ENCODE results near the gene SMAD4.
"Not testable (repeated sequence)": the region's sequence is repeated elsewhere in the genome, so short reads cannot be mapped to it uniquely, and the experiment has no call there.

Gene SMAD4

GRCh38 chr18:51119976-51120375 lies 90.0 kb downstream of the SMAD4 start:
- H3K4me3 ChIP-seq (ENCODE audit: low read depth, low read length); in situ Hi-C loops (cut with HindIII; ENCODE audit: low sequenced_read_pairs); DNase-seq (ENCODE audit: low read depth, low spot score): not testable (repeated sequence)

GRCh38 chr18:51120809-51121596 lies 91.0 kb downstream of the SMAD4 start:
- TF ChIP-seq, protein P1, sequence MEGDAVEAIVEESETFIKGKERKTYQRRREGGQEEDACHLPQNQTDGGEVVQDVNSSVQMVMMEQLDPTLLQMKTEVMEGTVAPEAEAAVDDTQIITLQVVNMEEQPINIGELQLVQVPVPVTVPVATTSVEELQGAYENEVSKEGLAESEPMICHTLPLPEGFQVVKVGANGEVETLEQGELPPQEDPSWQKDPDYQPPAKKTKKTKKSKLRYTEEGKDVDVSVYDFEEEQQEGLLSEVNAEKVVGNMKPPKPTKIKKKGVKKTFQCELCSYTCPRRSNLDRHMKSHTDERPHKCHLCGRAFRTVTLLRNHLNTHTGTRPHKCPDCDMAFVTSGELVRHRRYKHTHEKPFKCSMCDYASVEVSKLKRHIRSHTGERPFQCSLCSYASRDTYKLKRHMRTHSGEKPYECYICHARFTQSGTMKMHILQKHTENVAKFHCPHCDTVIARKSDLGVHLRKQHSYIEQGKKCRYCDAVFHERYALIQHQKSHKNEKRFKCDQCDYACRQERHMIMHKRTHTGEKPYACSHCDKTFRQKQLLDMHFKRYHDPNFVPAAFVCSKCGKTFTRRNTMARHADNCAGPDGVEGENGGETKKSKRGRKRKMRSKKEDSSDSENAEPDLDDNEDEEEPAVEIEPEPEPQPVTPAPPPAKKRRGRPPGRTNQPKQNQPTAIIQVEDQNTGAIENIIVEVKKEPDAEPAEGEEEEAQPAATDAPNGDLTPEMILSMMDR (IDR thresholded peaks at IDR 0.05; ENCODE audit: low read depth, low read length): no peak
- no peak overlapping the region for H3K4me3 ChIP-seq (ENCODE audit: low read depth, low read length)
- in situ Hi-C loops (cut with HindIII; ENCODE audit: low sequenced_read_pairs): no loop called here
- no peak for DNase-seq (ENCODE audit: low read depth, low spot score)

DNA sequence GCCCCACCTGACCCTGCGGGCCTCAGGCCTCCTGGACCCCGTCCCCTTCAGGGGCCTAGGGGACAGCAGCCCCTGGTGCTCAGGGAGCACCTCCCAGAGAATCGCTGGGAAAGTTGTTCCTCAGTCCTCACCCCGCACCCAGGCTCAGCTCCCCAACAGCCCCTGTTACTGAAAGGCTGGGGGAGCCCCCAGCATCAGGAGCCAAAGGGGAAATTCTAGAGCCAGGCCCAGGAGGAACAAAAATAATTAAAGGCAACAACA lies 91.5 kb downstream of the SMAD4 start:
- no peak for DNase-seq (ENCODE audit: low read depth, low spot score)
- TF ChIP-seq, protein P1 (IDR thresholded peaks at IDR 0.05; ENCODE audit: low read depth, low read length): no peak
- H3K4me3 ChIP-seq (ENCODE audit: low read depth, low read length): no peak overlapping the region
- in situ Hi-C loops (cut with HindIII; ENCODE audit: low sequenced_read_pairs): no loop called here

DNA sequence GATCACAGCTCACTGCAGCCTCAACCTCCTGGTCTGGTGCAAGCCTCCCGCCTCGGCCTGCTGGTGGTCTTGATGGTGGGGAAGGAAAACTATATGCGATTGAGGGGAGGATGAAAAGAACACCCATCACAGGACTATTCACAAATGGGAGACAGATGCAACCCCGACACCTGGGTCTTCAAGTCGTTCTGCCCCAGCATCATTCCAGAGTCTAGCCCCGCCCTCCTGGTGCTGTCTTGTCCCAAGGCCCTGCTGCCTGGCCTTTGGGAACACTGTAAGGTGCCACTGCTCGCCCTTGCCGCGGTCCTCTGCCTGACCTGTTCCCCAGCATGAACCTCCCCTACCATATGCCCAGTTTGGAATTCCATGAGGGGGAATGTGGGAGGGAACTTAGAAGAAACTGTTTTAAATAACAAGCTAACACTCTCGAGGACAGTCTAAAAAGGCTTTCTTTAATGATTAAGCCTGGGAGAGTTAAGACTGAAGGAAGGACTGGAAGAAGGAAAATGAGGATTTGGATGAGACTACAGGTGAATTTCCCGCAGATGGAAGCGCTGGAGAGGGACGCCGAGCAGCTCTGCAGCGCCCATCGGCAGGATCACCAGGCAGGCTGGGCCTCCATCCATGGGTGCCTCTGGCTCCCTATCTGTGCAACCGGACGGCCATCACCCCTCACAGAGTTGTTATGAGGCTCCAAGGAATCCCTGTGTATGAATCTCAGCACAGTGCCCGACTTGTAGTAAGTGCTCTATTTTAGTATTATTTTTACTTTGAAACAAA lies 92.4 kb downstream of the SMAD4 start:
- TF ChIP-seq, protein P1 (IDR thresholded peaks at IDR 0.05; ENCODE audit: low read depth, low read length): no peak
- no peak overlapping the region for H3K4me3 ChIP-seq (ENCODE audit: low read depth, low read length)
- no peak for DNase-seq (ENCODE audit: low read depth, low spot score)
- in situ Hi-C loops (cut with HindIII; ENCODE audit: low sequenced_read_pairs): no loop called here

GRCh38 chr18:51123046-51123395 lies 93.0 kb downstream of the SMAD4 start:
- TF ChIP-seq, protein P1 (IDR thresholded peaks at IDR 0.05; ENCODE audit: low read depth, low read length): no peak
- in situ Hi-C loops (cut with HindIII; ENCODE audit: low sequenced_read_pairs): no loop called here
- H3K4me3 ChIP-seq (ENCODE audit: low read depth, low read length): no peak overlapping the region
- DNase-seq (ENCODE audit: low read depth, low spot score): no peak

DNA sequence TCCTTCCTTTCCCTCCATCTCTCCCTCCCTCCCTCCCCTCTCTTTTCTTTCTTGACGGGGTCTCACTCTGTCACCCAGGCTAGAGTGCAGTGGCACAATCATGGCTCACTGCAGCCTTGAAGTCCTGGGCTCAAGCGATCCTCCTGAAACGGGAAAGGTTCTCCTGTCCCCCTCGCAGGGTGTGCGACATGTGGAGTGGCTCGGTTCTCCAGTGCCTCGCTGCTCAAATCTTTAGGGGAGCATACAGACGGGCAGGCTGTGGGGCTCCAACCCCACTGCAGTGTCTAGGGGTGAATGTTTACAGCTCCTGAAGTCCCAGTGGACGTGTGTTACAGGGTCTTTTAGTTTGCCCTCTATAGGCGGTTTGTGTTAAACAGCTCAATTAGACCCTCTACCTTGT lies 93.5 kb downstream of the SMAD4 start:
- no peak for DNase-seq (ENCODE audit: low read depth, low spot score)
- no peak overlapping the region for H3K4me3 ChIP-seq (ENCODE audit: low read depth, low read length)
- in situ Hi-C loops (cut with HindIII; ENCODE audit: low sequenced_read_pairs): no loop called here
- TF ChIP-seq, protein P1 (IDR thresholded peaks at IDR 0.05; ENCODE audit: low read depth, low read length): no peak

DNA sequence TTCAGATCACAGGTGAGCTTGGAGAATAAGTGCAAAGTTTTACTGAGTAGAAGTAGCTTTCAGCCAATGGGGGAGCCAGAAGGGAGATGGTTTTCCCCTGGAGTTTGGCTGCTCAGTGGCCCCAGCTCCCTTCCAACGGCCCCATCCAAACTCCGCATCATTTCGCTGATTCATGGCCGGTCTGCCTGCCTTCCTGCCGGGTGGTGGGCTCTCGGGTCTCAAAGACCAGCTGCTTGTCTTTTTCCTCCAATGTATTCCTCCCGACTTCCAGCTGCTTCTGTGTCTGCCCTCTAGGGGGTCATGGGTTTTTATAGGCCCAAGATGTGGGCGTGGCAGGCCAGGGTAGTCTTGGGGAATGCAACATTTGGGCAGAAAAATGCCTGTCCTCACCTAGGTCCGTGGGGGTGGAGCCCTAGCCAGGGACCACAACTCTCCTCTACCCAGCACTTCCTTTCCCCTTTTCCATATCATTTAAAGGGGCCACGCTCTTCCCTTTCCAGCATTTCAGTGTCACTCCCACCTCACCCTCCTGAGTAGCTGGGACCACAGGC lies 94.0 kb downstream of the SMAD4 start:
- H3K4me3 ChIP-seq (ENCODE audit: low read depth, low read length): no peak overlapping the region
- in situ Hi-C loops (cut with HindIII; ENCODE audit: low sequenced_read_pairs): no loop called here
- no peak for DNase-seq (ENCODE audit: low read depth, low spot score)
- TF ChIP-seq, protein P1 (IDR thresholded peaks at IDR 0.05; ENCODE audit: low read depth, low read length): no peak

Measured in astrocyte of the spinal cord (primary cell).